Upper lobe of left lung (tissue), 6 donors: ENCODE results near the gene AGAP3. TPM values are rescaled to one million over a fixed set of nuclear protein-coding genes. Genes with fewer than 3 reads are reported as not detected.
A peak's percentile ranks its signal among the peaks of the same experiment; 100 is the strongest.

Experiments used
- ATAC-seq, 2 donors: fragments of 200-7000 bp; cut with Tn5 transposase; one replicate each; pipeline ENCODE4 v1.9.1; 2022; ENCODE audit warnings: mild to moderate bottlenecking in 2 of 2, moderate library complexity in 2 of 2; ENCODE audit not compliant: low FRiP score in 2 of 2
- DNase-seq, 2 donors: peaks; one replicate each; pipeline ENCODE4 v3.0.0-alpha.2; 2019 to 2020
- H3K27ac ChIP-seq, 4 donors: fragments of 200-600 bp; sonication (generic); one replicate each; pipeline ENCODE4 v1.5.1; 2016 to 2019
- H3K27me3 ChIP-seq, 4 donors: fragments of 200-600 bp; sonication (generic); one replicate each; pipeline ENCODE4 v1.5.1; 2017 to 2019
- H3K36me3 ChIP-seq, 4 donors: fragments of 200-600 bp; sonication (generic); one replicate each; pipeline ENCODE4 v1.5.1; 2016 to 2019
- H3K4me1 ChIP-seq, 4 donors: fragments of 200-600 bp; sonication (generic); one replicate each; pipeline ENCODE4 v1.5.1; 2018 to 2019
- H3K4me3 ChIP-seq, 4 donors: fragments of 200-600 bp; sonication (generic); one replicate each; pipeline ENCODE4 v1.5.1; 2017 to 2019; ENCODE audit warnings: mild to moderate bottlenecking in 2 of 4, moderate library complexity in 1 of 4
- H3K9me3 ChIP-seq, 4 donors: fragments of 200-600 bp; sonication (generic); one replicate each; pipeline ENCODE4 v1.5.1; 2018 to 2019
- CTCF ChIP-seq, 6 experiments: fragments of 450-650 bp in 4 of 6; fragments of 200-600 bp in 2 of 6; sonication (generic) in 2 of 6; IDR thresholded peaks; one replicate each; pipeline ENCODE4 v1.5.1; 2016 to 2019; ENCODE audit warnings: antibody characterized with exemption in 6 of 6
- EP300 ChIP-seq, 4 donors: sonication (generic); formaldehyde crosslinking; IDR thresholded peaks; one replicate each; pipeline ENCODE4 v1.5.1; 2017; ENCODE audit warnings: antibody characterized with exemption in 4 of 4, control low read depth in 2 of 4
- POLR2A ChIP-seq, 4 donors: fragments of 450-650 bp; IDR thresholded peaks; one replicate each; pipeline ENCODE4 v1.5.1; 2016 to 2017; ENCODE audit warnings: antibody characterized with exemption in 4 of 4, mild to moderate bottlenecking in 2 of 4
- POLR2AphosphoS5 ChIP-seq, 2 donors: sonication (generic); formaldehyde crosslinking; IDR thresholded peaks; one replicate each; pipeline ENCODE4 v1.5.1; 2017; ENCODE audit warnings: antibody characterized with exemption in 2 of 2
- WGBS, 2 donors: methylation state at CpG; one replicate each; pipeline ENCODE4 v1.1.5; 2017 to 2018; 5-methylcytosine and 5-hydroxymethylcytosine counted together
- total RNA-seq, 6 donors: library from RNA; depleted of rRNA in 4 of 6; stranded (reverse); fragments of >200 nt in 4 of 6; gene quantifications; one replicate each; pipeline versions ENCODE4 v1.1.0 to v1.2.1, GENCODE V29; 2016 to 2021
- donor health status: DM: no; HTN: no; CAD: no; lungs with moderate emphysema.
- donor health status: DM: no; HTN: yes; CAD: no; lungs with severe emphysema.

AGAP3 gene
- total RNA-seq, 6 donors from 2014 or later, result 122 to 350 (median 182) TPM

GRCh38 chr7:151053751-151054150, 32.5 kb upstream of the AGAP3 start:
- DNase-seq, result peak in 1 of 2 donors; percentile 72
- peaks cover 0 to 3% (median 0%) of the 10 kb centered on the region in 4 donors for H3K36me3 ChIP-seq
- no peaks in the 10 kb centered on the region for H3K9me3 ChIP-seq
- TF ChIP-seq CTCF (IDR thresholded peaks at IDR 0.05) (no peak), POLR2A (IDR thresholded peaks at IDR 0.05) (no peak), POLR2AphosphoS5 (IDR thresholded peaks at IDR 0.05) (no peak), EP300 (IDR thresholded peaks at IDR 0.05) (no peak)
- ATAC-seq, result no peak
- H3K27ac ChIP-seq, result no peak overlapping the region
- no peak overlapping the region for H3K4me3 ChIP-seq
- 86 to 92% methylated on average over 6 to 8 of the region's 8 CpGs for WGBS, 2 donors
- no peaks in the 10 kb centered on the region for H3K27me3 ChIP-seq
- peaks cover 22 to 45% (median 25%) of the 10 kb centered on the region in 4 donors for H3K4me1 ChIP-seq

- no peak overlapping the region for H3K4me3 ChIP-seq
- H3K36me3 ChIP-seq, result peaks cover 0 to 3% (median 0%) of the 10 kb centered on the region in 4 donors
- no peak for ATAC-seq
- H3K27me3 ChIP-seq, result no peaks in the 10 kb centered on the region
- DNase-seq, result no peak
- no peak overlapping the region for H3K27ac ChIP-seq
- peaks cover 32 to 55% (median 37%) of the 10 kb centered on the region in 4 donors for H3K4me1 ChIP-seq
- TF ChIP-seq EP300 (IDR thresholded peaks at IDR 0.05) (no peak), POLR2A (IDR thresholded peaks at IDR 0.05) (no peak), CTCF (IDR thresholded peaks at IDR 0.05) (no peak), POLR2AphosphoS5 (IDR thresholded peaks at IDR 0.05) (no peak)
- 94% methylated on average over 4 to 6 of the region's 6 CpGs for WGBS, 2 donors
- H3K9me3 ChIP-seq, result no peaks in the 10 kb centered on the region
Observed at GRCh38 chr7:151056283-151056665, 30.0 kb upstream of the AGAP3 start.

- Histone ChIP-seq H3K36me3 (peaks cover 0 to 3% (median 0%) of the 10 kb centered on the region in 4 donors), H3K4me3 (peak overlapping the region; percentile 54 to 92 (median 87)), H3K27me3 (no peaks in the 10 kb centered on the region), H3K4me1 (peaks cover 34 to 55% (median 42%) of the 10 kb centered on the region in 4 donors), H3K9me3 (no peaks in the 10 kb centered on the region), H3K27ac (peak overlapping the region in 1 of 4 donors; percentile 96)
- no peak for ATAC-seq
- DNase-seq, result peak in 1 of 2 donors; percentile 82
- WGBS, 2 donors, result 39 to 40% methylated on average over 27 to 29 of the region's 29 CpGs
- no peak for TF ChIP-seq POLR2A (IDR thresholded peaks at IDR 0.05)
- no peak for TF ChIP-seq CTCF (IDR thresholded peaks at IDR 0.05)
- TF ChIP-seq POLR2AphosphoS5 (IDR thresholded peaks at IDR 0.05), result no peak
- no peak for TF ChIP-seq EP300 (IDR thresholded peaks at IDR 0.05)
Observed at GRCh38 chr7:151056666-151057505, 29.4 kb upstream of the AGAP3 start.

- WGBS, 2 donors, result 0% methylated on average over 29 to 30 of the region's 30 CpGs
- TF ChIP-seq CTCF (IDR thresholded peaks at IDR 0.05) (no peak), EP300 (IDR thresholded peaks at IDR 0.05) (no peak), POLR2A (IDR thresholded peaks at IDR 0.05) (no peak), POLR2AphosphoS5 (IDR thresholded peaks at IDR 0.05) (no peak)
- Histone ChIP-seq H3K4me1 (peaks cover 37 to 60% (median 48%) of the 10 kb centered on the region in 4 donors), H3K36me3 (peaks cover 0 to 1% (median under 1%) of the 10 kb centered on the region in 4 donors), H3K4me3 (peak within 1 kb of the TSS; percentile 54 to 92 (median 87)), H3K27me3 (no peaks in the 10 kb centered on the region), H3K27ac (peak within 1 kb of the TSS; percentile 90 to 99 (median 96)), H3K9me3 (no peaks in the 10 kb centered on the region)
- ATAC-seq (peak in 1 of 2 donors; percentile 0), DNase-seq (no peak)
Observed at GRCh38 chr7:151057506-151057988, 28.7 kb upstream of the AGAP3 start, which contains the start of gene CDK5. Gene CDK5, minus strand, starts transcription at chr7:151057897. Its CDS starts 49 bp downstream, at chr7:151057848.
